Measurements from ENCODE around the gene ZDHHC1.
A peak's percentile ranks its signal among the peaks of the same experiment; 100 is the strongest.
"Not testable (repeated sequence)": the region's sequence is repeated elsewhere in the genome, so short reads cannot be mapped to it uniquely, and the experiment has no call there.

Gene ZDHHC1

DNA sequence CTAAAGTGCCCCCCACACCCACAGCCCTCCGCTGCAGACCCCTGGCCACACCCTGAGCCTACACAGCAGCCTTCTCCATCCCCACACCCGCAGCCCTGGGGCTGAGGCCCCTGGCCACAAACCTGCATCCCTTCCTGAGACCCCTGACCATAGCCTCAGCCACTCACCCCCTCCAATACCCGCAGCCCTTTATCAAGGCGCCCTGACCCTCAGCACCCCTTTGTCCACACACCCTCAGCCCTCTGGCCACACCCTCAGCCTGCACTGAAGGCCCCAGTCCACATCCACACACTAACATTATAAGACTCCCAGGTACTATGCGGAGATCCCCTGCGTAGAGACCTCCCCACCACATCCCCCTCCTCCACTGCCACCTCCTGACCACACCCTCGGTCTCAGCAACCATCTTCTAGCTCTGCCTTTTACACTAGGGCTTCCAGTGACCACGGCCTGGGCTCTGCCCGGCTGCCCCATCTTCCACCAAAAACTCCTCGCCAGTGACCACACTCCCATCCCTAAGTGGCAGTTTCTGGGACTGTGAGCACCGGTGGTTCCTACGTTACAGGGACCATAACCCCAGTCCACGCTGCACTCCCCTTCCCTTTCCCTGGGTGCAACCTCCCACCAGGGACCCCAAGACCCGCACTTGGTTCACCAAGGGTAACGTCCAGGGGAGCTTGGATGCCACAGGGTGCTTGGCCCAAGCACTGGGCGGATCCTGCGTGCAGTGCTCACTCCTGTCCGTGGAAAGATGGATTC lies 23.8 kb downstream of the ZDHHC1 start:
- no peak for DNase-seq

DNA sequence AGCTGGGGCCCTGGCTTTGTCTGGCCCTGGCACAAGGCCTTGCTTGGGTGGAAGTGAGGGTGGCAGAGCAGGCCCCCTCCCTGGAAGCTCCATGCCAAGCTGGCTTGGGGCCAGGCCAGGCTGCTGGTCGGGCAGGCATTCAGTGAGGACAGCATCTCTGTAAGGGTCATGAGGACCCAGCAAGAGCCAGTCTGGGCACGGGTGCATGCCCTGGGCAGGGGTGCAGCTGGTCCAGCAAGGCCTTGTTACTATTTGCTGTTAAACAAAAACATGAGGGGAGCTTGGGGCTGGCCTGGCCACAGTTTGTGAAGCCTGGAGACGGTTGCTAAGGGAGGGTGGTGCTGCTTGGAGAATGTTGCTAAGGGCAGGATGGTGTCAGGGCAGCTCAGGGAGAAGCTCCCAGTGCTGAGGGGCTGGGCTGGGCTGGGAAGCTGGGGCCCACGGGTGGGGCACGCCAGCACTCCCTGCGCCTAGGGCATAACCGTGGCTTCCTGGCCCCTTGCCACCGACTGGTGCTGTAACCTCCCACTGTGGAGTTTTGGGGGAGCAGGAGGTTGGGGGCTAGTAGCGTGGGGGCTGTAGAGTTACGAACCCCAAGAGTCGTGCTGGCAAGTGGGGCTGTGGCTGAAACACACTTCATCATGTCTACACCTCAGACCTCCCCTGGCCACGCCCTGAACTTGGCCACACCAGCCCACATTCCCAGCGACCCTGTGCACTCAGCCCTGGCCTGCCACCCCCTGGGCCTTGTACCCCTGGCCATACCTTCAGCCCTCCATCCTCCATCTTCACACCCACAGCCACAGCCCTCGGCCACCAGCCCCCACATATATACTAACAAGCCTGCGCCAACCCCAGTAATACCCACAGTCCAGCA lies 24.6 kb downstream of the ZDHHC1 start:
- no peak for DNase-seq

DNA sequence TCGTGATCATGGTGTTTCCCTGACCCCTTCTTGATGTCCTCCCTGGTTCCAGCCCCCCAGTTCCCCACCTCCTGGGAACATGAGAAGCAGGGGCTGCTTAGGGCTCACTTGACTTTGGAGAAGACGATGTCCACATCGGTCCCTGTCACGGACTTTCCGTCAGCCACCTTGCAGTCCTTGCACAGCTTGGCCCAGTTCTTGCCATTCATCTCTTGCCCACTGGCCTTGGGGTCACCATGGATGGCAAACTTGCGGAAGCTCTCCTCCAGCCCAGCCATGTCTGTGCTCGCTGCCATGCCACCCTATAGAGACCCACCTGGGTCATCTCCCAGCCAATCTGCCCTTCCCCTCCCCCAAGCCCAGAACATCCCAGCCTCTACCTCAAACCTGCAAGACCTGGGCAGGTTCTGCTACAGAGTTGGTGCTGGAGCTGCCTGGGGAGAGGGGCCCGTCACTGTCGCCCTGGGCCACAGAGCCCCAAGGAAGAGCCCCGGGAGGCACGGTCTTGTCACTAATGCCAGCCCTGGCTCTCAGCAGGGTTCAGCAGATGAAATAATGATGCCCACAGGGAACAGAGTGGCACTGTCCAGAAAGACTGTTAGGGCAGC lies 25.4 kb downstream of the ZDHHC1 start:
- no peak for DNase-seq

DNA sequence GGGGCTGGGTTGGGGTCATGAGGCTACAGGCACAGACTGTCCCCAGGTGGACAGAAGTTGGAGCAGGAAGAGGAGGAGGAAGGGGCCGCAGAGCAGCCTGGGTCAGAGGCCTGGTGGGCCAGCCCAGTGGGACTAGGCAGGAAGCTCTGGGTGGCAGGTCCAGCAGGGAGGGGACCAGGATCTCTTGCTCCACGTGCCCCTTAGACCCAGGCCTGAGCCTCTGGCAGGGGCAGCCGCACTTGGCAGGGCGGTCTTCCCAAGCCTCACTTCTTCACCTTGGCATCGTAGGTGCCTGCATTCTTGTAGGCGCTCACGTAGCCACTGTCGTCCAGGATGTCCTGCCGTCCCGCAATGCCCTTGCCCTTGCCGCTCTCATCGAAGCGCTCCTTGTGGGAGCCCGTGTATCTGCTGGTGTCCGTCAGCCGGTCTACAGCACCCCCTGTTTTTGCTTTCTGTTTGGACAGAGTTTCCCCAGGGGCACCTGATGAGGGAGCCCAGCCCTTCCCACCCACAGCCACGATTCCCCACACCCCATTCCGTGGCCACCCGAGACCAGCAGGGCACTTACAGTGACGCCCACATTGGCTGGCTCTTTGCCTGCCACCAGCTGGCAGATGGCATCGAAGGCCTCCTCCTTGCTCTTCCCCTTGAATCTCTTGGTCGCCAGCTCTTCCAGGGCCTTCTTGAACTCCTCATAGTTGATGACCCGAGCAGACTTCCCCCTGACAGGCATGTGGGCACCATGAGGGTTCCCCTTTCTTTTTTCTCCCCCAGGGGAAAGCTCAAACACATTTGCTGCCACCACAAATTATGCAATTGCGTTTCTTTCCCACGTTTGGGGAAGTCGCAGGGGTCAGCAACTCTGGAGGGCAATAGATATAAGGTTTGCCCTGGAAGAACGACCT lies 26.1 kb downstream of the ZDHHC1 start:
- peak; percentile 5 for DNase-seq

DNA sequence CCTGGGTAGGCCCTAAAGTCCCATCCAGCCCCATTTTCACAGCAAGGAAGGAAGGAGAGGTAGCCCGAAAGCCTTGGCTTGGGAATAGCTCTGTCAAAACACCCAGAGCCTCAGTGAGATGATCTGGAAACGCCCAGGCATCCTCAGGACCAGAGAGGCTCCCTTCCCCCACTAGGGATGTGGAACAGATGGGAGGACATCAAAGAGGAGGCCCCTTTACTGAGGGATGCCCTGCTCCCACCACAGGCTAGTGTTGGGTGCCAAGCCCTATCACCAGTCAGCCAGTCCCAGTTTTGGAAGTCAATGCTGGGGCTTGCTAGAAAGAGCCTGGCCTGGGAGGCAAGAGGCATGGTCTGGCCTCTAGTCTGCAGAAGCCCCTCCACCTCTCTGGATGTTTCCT lies 27.7 kb downstream of the ZDHHC1 start:
- no peak for DNase-seq

DNA sequence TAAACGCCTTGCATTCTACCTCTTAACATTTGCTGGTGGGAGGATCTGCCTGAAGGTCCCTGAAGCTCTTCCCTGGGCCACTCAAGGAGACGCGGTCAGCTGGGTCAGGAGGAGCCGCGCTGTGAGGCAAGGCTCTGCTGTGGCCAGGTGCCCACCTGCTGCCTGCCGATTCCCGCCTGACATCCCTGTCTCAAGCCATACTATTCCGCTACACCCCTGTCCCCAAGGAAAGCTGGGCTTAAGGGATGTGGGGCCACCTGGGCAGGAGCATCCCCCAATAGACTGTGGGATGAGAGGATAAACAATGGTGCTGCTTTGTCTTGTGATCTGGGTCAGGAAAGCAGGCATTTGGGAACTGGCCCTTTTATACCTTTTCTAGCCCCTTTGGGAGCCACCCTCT lies 28.1 kb downstream of the ZDHHC1 start:
- DNase-seq = no peak

DNA sequence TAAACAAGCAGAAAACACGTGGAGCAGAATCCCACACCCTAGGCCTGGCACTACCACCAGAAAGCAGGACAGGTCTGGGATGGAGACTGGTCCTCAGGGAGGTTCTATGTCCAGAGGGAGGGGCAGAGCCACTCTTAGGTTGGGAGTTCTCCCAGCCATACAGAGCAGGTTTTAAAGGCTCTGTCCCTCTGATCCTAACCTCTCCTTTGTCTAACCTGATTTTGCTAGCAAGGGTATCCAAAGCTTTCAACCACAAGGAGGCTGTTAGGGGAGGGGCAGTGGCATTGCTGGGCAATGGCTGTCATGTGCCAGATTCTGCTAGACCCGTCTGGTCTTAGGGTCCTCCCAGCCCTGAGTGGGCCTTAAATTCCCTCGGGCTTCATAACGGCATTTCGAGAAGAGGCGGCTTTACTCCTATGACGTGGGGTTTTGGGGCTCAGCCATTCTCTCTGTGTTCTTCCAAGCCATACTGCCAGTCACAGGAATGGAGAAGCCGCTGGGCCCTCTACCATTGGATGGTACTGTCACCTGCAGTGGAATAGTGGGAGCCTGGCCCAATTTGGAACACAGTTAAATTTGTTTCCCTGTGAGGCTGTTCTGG lies 28.7 kb downstream of the ZDHHC1 start:
- DNase-seq = no peak

DNA sequence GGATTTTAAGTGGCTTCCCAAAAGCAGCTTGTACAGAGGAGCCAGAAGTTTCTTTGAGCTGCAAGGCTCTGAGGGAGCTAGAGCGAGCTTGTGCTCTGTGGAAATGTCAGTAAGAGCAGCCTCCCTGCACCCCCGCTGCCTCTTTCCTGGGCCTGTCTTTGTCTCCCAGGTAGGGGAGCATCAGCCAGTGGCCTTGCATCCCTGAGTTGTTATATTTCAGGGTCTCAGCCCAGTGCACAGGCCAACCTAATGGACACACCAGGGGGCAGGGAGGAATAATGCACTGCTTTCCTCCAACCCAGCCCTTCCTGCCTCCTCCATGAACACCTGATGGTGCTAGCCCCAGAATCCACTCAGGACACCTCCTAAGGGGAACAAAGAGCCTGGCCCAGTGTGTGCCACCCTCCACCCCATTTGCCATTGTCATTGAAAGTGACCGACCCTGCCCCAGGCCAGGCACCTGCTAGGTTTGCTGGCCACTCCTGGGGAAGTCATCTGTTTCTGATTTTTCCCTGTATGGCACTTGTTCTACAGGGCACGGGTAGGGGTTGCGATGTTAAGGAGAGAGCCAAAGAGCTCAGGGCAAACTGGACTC lies 29.3 kb downstream of the ZDHHC1 start:
- DNase-seq = no peak

DNA sequence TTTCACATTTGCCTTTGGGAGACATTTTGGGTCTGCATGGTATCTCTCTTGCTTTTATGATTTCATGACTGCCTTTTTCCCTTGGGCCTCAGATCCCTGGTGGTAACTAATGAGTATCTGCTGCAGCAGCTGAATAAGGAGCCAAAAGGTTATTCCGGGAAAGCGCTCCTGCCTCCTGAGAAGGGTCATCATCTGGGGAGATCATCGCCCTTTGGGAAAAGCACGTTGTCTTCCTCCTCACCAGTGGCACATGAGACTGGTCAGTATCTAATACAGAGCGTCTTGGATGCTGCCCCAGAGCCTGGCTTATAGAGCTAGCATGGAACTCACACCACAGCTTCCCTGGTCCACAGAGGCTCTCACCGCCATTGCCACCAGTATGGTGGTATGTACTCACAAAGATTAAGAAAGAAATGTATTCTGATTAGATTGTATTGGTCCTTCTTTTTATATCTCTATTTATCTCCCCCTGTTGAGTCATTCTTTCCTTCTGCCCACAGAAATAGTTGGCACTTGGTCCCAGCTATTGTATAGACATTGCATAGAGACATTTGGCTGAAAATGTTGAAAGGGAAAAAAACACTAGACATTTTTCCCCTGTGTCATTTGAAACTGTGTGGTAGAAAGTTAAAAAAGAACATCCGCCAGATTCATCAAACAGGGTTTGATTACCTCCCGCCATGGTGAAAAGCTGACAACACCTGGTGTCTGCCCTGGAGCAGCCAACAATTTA lies 31.3 kb downstream of the ZDHHC1 start:
- no peak for DNase-seq

DNA sequence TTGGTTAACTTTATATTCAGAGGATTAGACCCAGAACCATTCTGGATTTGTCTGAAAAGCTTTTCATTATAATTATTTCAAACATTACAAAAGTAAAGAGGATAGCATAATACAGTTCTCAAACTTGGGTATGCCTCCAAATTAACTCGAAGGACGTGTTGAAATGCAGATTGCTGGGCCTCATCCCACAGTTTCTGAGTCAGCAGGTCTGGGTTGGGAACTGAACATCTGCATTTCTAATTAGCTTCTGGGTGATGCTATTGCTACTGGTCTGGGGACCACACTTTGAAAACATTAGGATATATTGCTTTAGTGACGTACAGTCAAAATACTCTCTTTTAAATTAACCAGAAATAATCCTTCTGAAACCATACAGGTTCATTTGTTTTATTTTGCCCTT lies 33.0 kb downstream of the ZDHHC1 start:
- DNase-seq = no peak

DNA sequence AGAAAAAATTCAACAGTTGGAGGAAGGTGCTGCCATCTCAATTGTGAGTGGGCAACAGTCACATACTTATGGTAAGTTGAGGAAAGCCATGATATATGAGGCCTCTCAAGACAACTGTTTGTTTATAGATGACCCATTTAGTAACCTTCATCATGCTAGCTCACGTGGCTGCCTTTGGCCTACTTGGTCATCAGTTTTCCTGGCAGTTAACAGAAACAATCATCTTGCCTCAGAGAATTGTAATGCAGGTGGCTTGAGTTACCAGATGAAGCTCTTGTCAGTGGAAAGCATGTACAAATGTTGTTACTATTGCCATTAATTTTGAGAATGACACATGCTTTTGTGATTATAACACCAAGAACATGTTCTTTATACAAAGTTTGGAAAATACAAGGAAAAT lies 37.6 kb downstream of the ZDHHC1 start:
- no peak for DNase-seq

DNA sequence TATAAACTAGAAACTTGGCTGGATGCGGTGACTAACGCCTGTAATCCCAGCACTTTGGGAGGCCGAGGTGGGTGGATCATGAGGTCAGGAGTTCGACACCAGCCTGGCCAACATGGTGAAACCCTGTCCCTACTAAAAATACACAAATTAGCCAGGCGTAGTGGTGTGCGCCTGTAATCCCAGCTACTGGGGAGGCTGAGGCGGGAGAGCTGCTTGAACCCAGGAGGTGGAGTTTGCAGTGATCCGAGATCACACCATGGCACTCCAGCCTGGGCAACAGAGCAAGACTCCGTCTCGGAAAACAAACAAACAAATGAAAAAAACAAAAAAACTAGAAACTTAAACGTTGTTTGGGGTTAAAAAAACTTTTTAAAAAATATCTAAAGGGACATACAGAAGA lies 40.3 kb downstream of the ZDHHC1 start:
- DNase-seq = not testable (repeated sequence)

DNA sequence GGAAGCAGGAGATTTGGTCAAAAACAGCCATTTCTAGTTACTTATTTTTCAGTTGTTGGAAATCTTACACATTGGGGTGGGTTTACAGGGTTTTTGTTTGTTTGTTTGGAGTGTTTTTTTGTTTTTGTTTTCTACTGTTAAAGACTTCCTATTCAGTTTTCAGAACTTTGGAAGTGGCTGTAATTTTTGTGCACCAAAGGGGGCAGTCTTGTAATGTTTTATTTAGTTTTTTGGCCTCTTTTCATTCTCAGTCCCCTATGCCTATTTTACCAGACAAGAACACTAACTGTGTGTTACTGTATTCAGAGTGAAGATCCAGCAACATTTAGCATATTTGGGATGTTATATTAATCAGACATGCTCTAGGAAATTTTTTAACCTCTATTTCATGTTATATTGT lies 43.6 kb downstream of the ZDHHC1 start:
- DNase-seq = no peak

DNA sequence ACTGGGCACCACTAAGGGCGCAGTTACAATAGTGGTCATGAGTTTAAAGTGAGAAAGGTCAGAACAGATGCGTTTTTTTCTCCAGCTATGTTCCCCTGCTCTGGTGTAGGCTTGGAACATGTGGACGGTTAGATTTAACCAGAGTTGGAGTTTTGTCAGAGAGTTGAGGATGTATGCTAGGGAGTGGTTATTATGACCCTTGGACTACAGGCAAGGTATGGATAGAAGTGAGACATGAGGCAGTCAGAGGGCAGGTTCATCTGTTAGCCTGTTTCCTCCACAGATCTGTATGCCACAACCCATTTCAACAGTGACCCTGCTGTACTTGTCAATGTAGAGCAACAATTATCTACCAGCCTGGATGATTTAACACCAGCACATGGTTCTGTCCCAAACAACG lies 45.6 kb downstream of the ZDHHC1 start:
- no peak for DNase-seq

DNA sequence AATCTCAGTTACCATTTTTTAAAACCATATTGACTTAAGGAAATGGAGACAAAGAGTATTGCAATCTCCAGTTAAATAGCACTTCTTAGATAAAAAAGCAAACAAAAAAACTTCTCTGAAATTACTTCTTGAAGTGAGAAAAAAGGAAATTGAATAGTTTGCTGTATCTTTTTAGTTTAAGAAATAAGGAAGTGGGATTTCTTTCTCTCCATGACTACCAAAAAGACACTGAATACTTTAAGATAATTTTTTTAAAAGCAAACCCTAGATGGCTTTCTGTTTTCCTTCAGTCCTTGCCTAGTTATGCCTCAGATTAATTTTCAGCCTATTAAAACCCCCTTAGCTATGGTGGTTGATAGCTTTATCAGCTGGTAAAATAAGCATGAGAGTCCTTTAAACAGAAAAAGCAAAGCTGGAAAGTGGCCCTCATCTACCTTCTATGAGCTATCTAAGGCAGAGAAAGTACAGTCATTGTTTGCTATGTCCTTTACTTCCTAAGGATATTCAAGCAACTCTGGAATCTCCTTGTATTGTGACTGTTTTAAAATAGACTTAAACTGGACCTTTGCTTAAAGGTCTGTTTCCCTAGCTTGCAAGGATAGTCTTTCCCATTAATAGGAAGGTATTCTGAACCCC lies 51.6 kb downstream of the ZDHHC1 start:
- DNase-seq = no peak

DNA sequence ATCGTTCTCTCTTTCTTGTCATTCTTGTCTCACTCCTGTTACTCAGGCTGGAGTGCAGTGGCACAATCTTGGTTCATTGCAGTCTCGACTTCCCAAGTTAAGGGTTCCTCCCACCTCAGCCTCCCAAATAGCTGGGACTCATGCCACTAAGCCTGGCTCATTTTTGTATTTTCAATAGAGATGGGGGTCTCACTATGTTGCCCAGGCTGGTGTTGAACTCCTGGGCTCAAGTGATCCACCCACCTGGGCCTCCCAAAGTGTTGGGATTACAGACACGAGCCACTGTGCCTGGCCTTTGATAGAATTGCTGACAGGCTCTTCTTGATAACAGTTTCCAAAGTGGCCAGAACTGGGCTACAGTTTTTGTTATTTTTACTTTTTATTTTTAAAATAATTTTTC lies 55.2 kb downstream of the ZDHHC1 start:
- no peak for DNase-seq

DNA sequence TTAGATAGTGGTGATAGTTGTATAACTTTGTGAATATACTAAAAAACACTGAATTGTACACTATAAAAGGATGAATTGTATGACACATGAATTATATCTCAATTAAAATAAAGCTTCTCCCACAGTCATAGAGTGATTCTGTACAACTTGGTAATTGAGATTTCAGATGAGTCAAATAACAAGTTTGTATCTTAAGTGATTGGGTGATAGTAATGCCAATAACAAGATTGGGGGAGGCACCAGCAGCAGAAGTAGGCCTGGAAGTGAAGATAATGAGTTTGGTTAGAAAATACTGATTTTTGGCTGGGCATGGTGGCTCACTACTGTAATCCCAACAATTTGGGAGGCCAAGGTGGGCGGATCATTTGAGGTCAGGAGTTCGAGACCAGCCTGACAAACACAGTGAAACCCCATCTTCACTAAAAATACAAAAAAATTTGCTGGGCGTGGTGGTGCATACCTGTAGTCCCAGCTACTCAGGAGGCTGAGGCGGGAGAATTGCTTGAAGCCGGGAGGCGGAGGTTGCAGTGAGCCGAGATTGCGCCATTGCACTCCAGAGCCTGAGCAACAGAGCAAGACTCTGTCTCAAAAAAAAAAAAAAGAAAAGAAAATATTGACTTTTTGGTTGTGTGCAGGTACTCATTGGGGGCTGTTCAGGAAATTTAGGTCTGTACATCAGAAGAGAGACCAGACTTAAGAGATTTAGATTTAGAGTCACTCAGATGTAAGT lies 56.6 kb downstream of the ZDHHC1 start:
- DNase-seq = not testable (repeated sequence)

DNA sequence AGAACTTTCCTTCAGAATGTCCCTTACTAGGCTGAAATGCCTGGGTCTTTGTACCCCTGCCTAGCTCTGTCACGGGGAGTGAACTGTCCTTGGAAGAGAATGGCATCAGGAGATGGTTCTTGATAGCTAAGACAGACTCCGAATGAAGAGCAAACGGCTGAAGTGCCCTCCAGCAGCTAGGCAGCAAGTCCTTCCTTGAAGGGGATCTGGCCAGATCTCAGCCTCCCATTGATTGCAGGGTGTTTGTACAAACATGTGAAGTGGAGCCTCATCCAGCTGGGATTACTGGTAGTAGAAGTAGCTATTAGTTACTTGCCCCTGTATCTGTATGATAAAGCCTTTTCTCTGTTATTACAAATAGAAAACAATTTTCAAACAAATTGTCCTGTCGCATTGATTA lies 58.7 kb downstream of the ZDHHC1 start:
- no peak for DNase-seq

DNA sequence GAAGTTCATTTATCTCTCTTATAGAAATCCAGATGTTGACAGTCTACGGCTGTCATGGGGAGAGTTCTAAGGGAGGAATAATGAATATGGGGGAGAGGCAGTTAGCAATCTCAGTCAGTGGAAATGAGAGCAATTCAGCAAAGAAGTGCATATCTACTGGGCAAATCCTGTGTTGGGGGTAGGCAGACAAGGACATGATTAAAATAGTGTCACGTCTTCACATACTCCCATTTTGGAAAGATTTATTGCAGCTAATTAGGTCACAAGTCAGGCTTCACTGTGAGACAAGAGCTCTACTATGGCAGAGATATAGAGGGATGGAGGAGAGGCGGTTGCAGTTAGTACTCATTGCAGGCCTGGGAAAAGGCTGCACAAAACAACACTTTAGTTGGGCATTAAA lies 59.9 kb downstream of the ZDHHC1 start:
- DNase-seq = no peak

DNA sequence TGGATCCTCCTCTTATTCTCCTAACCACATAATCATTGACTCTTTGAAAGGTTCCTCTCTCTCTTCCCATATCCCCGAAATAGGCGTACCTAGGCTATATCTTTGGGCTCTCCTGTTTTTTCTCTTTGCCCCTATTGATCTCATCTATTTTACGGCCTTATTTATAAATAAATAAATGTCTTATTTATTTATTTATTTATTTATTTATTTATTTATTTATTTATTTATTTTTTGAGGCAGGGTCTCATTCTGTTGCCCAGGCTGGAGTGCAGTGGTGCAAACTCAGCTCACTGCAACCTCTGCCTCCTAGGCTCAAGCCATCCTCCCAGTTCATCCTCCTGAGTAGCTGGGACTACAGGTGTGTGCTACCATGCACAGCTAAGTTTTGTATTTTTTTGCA lies 63.8 kb downstream of the ZDHHC1 start:
- DNase-seq = not testable (repeated sequence)
